Measurements from ENCODE around the gene ASB2. TPM values are rescaled to one million over a fixed set of nuclear protein-coding genes. Genes with fewer than 3 reads are reported as not detected.

The ASB2 gene
- polyA plus RNA-seq, 1 experiment, result 0.06 TPM

GRCh38 chr14:93921001-93921806, 55.2 kb downstream of the ASB2 start:
- TF ChIP-seq CTCF (IDR thresholded peaks at IDR 0.05; ENCODE audit: insufficient read depth, low read depth, low read length), result no peak
- ChIA-PET CTCF (interaction anchor here (0.8 to 2.5 kb wide), 4 partner anchors 13 to 80 kb away, joined by 3 to 7 read pairs (median 5); no protein-coding TSS in a partner anchor), POLR2A (no interaction called here)
- Histone ChIP-seq H3K36me3 (ENCODE audit: control insufficient read depth, insufficient read depth, low read length) (no peaks in the 10 kb centered on the region), H3K27me3 (ENCODE audit: control insufficient read depth, insufficient read depth, low read length) (no peaks in the 10 kb centered on the region), H3K4me3 (ENCODE audit: low read depth, low read length) (no peak overlapping the region)
- DNase-seq (ENCODE audit: low read depth), result no peak

- Histone ChIP-seq H3K36me3 (ENCODE audit: control insufficient read depth, insufficient read depth, low read length) (no peaks in the 10 kb centered on the region), H3K27me3 (ENCODE audit: control insufficient read depth, insufficient read depth, low read length) (no peaks in the 10 kb centered on the region), H3K4me3 (ENCODE audit: low read depth, low read length) (no peak overlapping the region)
- TF ChIP-seq CTCF (IDR thresholded peaks at IDR 0.05; ENCODE audit: insufficient read depth, low read depth, low read length), result no peak
- POLR2A ChIA-PET, result no interaction called here
- DNase-seq (ENCODE audit: low read depth), result no peak
- CTCF ChIA-PET, result no interaction called here
Measured at GRCh38 chr14:93917141-93917540, 59.2 kb downstream of the ASB2 start.

- ChIA-PET POLR2A (no interaction called here), CTCF (no interaction called here)
- DNase-seq (ENCODE audit: low read depth), result no peak
- H3K4me3 ChIP-seq (ENCODE audit: low read depth, low read length), result no peak overlapping the region
- no peaks in the 10 kb centered on the region for H3K27me3 ChIP-seq (ENCODE audit: control insufficient read depth, insufficient read depth, low read length)
- TF ChIP-seq CTCF (IDR thresholded peaks at IDR 0.05; ENCODE audit: insufficient read depth, low read depth, low read length), result no peak
- H3K36me3 ChIP-seq (ENCODE audit: control insufficient read depth, insufficient read depth, low read length), result no peaks in the 10 kb centered on the region
Measured at GRCh38 chr14:93916498-93916897, 59.9 kb downstream of the ASB2 start.

DNA sequence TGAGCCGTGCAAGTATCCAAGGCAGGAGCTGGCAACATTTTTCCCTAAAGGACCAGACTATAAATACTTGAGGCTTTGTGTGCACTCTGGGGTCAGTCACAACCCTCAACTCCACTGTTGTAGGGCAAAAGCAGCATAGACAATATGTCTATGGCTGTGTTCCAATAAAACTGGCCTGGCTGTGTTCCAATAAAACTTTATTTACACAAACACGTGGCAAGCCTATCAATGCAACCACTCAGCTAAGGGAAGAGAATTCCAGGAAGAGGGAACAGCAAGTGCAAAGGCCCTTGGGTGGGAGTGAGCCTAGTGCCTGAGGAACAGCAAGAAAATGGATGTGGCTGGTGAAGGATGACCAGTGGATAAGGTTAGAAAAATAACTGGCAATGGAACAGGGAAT, 60.6 kb downstream of the ASB2 start:
- TF ChIP-seq CTCF (IDR thresholded peaks at IDR 0.05; ENCODE audit: insufficient read depth, low read depth, low read length), result no peak
- no peaks in the 10 kb centered on the region for H3K36me3 ChIP-seq (ENCODE audit: control insufficient read depth, insufficient read depth, low read length)
- DNase-seq (ENCODE audit: low read depth), result no peak
- ChIA-PET CTCF (interaction anchor here (1.2 kb wide), 1 partner anchor 24 kb away, joined by 6 read pairs; no protein-coding TSS in a partner anchor), POLR2A (no interaction called here)
- no peaks in the 10 kb centered on the region for H3K27me3 ChIP-seq (ENCODE audit: control insufficient read depth, insufficient read depth, low read length)
- no peak overlapping the region for H3K4me3 ChIP-seq (ENCODE audit: low read depth, low read length)

- TF ChIP-seq CTCF (IDR thresholded peaks at IDR 0.05; ENCODE audit: insufficient read depth, low read depth, low read length), result no peak
- H3K36me3 ChIP-seq (ENCODE audit: control insufficient read depth, insufficient read depth, low read length), result no peaks in the 10 kb centered on the region
- CTCF ChIA-PET, result interaction anchor here (1.2 kb wide), 1 partner anchor 24 kb away, joined by 6 read pairs; no protein-coding TSS in a partner anchor
Measured at GRCh38 chr14:93915070-93915705, 61.2 kb downstream of the ASB2 start.

More at GRCh38 chr14:93915070-93915705, 61.2 kb downstream of the ASB2 start:
- POLR2A ChIA-PET, result no interaction called here
- Histone ChIP-seq H3K4me3 (ENCODE audit: low read depth, low read length) (no peak overlapping the region), H3K27me3 (ENCODE audit: control insufficient read depth, insufficient read depth, low read length) (no peaks in the 10 kb centered on the region)
- DNase-seq (ENCODE audit: low read depth), result no peak
